Measurements from ENCODE around the gene SLC22A16. TPM values are rescaled to one million over a fixed set of nuclear protein-coding genes. Genes with fewer than 3 reads are reported as not detected.

SLC22A16 gene
- total RNA-seq, 3 donors from 2014 or later (not counting 1 experiment from before 2014, with no cell fraction given) = not detected

- WGBS (ENCODE audit: insufficient coverage) = 74% methylated on average over 6 of the region's 6 CpGs
- no peak overlapping the region for H3K27ac ChIP-seq (ENCODE audit: low read length)
- intact Hi-C loops (cut with micrococcal nuclease) = no loop called here
- Mint-ChIP-seq H3K4me1 (peaks cover 4 to 7% of the 10 kb centered on the region in 2 donors), H3K36me3 (no peaks in the 10 kb centered on the region), H3K27ac (no peak overlapping the region), H3K4me3 (no peak overlapping the region), H3K9me3 (no peaks in the 10 kb centered on the region), H3K27me3 (ENCODE audit: low read depth in 2 of 2) (no peaks in the 10 kb centered on the region)
- no peaks in the 10 kb centered on the region for H3K27me3 ChIP-seq (ENCODE audit: control insufficient read depth, insufficient read depth, low read length)
- DNase-seq (no peak), ATAC-seq (no peak)
- no peaks in the 10 kb centered on the region for H3K36me3 ChIP-seq (ENCODE audit: control insufficient read depth, insufficient read depth, low read length)
- peaks cover 7% of the 10 kb centered on the region for H3K4me1 ChIP-seq (ENCODE audit: control insufficient read depth, insufficient read depth, low read length)
- no peaks in the 10 kb centered on the region for H3K9me3 ChIP-seq (ENCODE audit: control insufficient read depth, insufficient read depth, low read length)
- TF ChIP-seq CTCF (IDR thresholded peaks at IDR 0.05) = no peak
- H3K4me3 ChIP-seq (ENCODE audit: low read length) = no peak overlapping the region
Measured at GRCh38 chr6:110408901-110409300, 67.5 kb downstream of the SLC22A16 start.

DNA sequence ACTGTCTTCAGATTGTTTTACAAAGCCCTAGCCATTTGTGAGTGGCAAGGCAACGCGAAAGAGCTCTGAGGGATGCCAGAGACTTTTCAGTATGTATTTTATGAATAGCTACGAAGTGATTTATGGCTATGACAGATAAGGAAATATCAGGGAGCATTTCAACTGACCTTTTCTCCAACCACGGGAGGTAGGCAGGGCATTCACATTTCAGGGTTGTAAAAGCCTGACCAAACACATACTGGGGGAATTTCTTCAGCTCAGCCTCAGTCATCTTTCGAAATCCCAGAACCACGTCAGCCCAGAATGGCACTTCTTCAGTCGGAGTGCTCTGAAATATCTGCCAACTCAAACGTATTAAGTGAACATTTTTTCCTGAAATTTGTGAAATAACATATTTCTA, 71.8 kb downstream of the SLC22A16 start:
- no peak overlapping the region for H3K4me3 ChIP-seq (ENCODE audit: low read length)
- Mint-ChIP-seq H3K36me3 (no peaks in the 10 kb centered on the region), H3K4me3 (no peak overlapping the region), H3K4me1 (peaks cover 0 to 7% of the 10 kb centered on the region in 2 donors), H3K9me3 (no peaks in the 10 kb centered on the region), H3K27me3 (ENCODE audit: low read depth in 2 of 2) (peaks cover 0 to 7% of the 10 kb centered on the region in 2 donors), H3K27ac (no peak overlapping the region)
- WGBS (ENCODE audit: insufficient coverage) = 67% methylated on average over 8 of the region's 8 CpGs
- no peaks in the 10 kb centered on the region for H3K9me3 ChIP-seq (ENCODE audit: control insufficient read depth, insufficient read depth, low read length)
- no peaks in the 10 kb centered on the region for H3K36me3 ChIP-seq (ENCODE audit: control insufficient read depth, insufficient read depth, low read length)
- H3K27me3 ChIP-seq (ENCODE audit: control insufficient read depth, insufficient read depth, low read length) = no peaks in the 10 kb centered on the region
- peaks cover 3% of the 10 kb centered on the region for H3K4me1 ChIP-seq (ENCODE audit: control insufficient read depth, insufficient read depth, low read length)
- DNase-seq = no peak
- no peak for TF ChIP-seq CTCF (IDR thresholded peaks at IDR 0.05)
- no peak for ATAC-seq
- no peak overlapping the region for H3K27ac ChIP-seq (ENCODE audit: low read length)
- intact Hi-C loops (cut with micrococcal nuclease) = no loop called here

DNA sequence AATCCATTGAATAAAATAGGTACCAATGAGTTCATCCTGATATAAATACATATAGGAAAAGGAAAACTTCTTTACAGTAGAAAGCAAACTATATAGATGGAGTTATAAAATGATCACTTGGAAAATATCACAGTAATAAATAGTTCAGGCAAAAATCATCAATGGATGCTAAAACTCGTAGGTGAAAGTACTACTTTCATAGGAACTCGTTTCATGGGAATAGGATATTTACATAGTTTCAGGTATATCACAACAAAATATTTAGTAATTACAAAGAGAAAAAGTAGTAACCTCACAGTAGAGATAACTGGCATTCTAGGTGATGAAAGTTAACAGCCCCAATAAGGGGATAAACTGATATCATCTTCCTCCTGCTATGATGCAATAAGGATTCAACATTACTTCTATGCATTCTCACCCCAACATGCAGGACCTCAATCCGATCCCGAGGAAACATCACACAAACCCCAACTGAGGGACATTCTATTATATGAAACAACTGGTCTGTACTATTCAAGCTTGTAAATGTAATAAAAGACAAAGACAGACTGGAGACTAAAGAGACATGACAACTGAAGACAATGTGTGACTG, 74.7 kb downstream of the SLC22A16 start:
- Mint-ChIP-seq H3K4me1 (peaks cover 0 to 7% of the 10 kb centered on the region in 2 donors), H3K36me3 (no peaks in the 10 kb centered on the region), H3K27ac (no peak overlapping the region), H3K4me3 (no peak overlapping the region), H3K27me3 (ENCODE audit: low read depth in 2 of 2) (peaks cover 0 to 9% of the 10 kb centered on the region in 2 donors), H3K9me3 (no peaks in the 10 kb centered on the region)
- Histone ChIP-seq H3K27me3 (ENCODE audit: control insufficient read depth, insufficient read depth, low read length) (no peaks in the 10 kb centered on the region), H3K4me3 (ENCODE audit: low read length) (no peak overlapping the region), H3K4me1 (ENCODE audit: control insufficient read depth, insufficient read depth, low read length) (peaks cover 5% of the 10 kb centered on the region), H3K9me3 (ENCODE audit: control insufficient read depth, insufficient read depth, low read length) (no peaks in the 10 kb centered on the region), H3K36me3 (ENCODE audit: control insufficient read depth, insufficient read depth, low read length) (no peaks in the 10 kb centered on the region), H3K27ac (ENCODE audit: low read length) (no peak overlapping the region)
- no peak for ATAC-seq
- WGBS (ENCODE audit: insufficient coverage) = no CpG with 5 or more reads among the region's 4 CpGs
- no peak for DNase-seq
- intact Hi-C loops (cut with micrococcal nuclease) = no loop called here
- no peak for TF ChIP-seq CTCF (IDR thresholded peaks at IDR 0.05)

DNA sequence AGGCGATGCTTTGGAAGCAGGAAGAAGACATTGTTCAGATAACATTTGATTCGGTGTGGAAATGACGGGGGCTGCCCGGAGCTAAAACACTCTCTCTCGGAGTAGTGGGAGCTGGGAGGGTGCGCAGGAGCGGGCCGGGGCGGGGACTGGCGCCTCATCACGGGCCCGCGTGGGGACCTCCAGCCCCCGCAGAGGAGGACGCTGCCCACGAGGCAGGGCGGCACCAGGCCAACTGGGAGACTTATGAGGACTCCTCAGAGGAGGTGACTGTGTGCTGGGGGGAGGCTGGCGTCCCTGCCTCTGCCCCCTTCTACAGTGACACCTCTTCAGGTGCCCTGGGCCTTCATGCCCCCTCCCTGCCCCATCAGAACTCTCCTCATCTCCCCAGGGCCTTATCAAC, 76.2 kb downstream of the SLC22A16 start:
- peaks cover 5% of the 10 kb centered on the region for H3K4me1 ChIP-seq (ENCODE audit: control insufficient read depth, insufficient read depth, low read length)
- peaks cover 0 to 7% of the 10 kb centered on the region in 2 donors for H3K4me1 Mint-ChIP-seq
- ATAC-seq = no peak
- H3K4me3 ChIP-seq (ENCODE audit: low read length) = no peak overlapping the region
- H3K9me3 Mint-ChIP-seq = no peaks in the 10 kb centered on the region
- H3K4me3 Mint-ChIP-seq = no peak overlapping the region
- H3K27ac Mint-ChIP-seq = no peak overlapping the region
- DNase-seq = no peak
- H3K27me3 Mint-ChIP-seq (ENCODE audit: low read depth in 2 of 2) = peaks cover 0 to 9% of the 10 kb centered on the region in 2 donors
- H3K36me3 ChIP-seq (ENCODE audit: control insufficient read depth, insufficient read depth, low read length) = no peaks in the 10 kb centered on the region
- no peak for TF ChIP-seq CTCF (IDR thresholded peaks at IDR 0.05)
- intact Hi-C loops (cut with micrococcal nuclease) = no loop called here
- 81% methylated on average over 12 of the region's 18 CpGs for WGBS (ENCODE audit: insufficient coverage)
- no peaks in the 10 kb centered on the region for H3K9me3 ChIP-seq (ENCODE audit: control insufficient read depth, insufficient read depth, low read length)
- no peaks in the 10 kb centered on the region for H3K36me3 Mint-ChIP-seq
- H3K27me3 ChIP-seq (ENCODE audit: control insufficient read depth, insufficient read depth, low read length) = no peaks in the 10 kb centered on the region
- no peak overlapping the region for H3K27ac ChIP-seq (ENCODE audit: low read length)

Data from natural killer cell (primary cell).